HepG2 (cell line): ENCODE data around the gene LIG4. TPM values are rescaled to one million over a fixed set of nuclear protein-coding genes. Genes with fewer than 3 reads are reported as not detected.
A peak's percentile ranks its signal among the peaks of the same experiment; 100 is the strongest.

Experiments used
- CCAR2 ChIP-seq: fragments of 200-400 bp; formaldehyde crosslinking; optimal IDR thresholded peaks from 2 replicates; pipeline ENCODE3; 2018; ENCODE audit warnings: low read depth, mild to moderate bottlenecking, low read length, moderate library complexity
- CEBPG ChIP-seq: IDR thresholded peaks from 2 replicates; pipeline ENCODE4 v1.6.1; 2016
- FUBP1 ChIP-seq: sonication (generic); formaldehyde crosslinking; IDR thresholded peaks from 2 replicates; pipeline ENCODE4 v1.5.1; 2020; ENCODE audit warnings: missing genetic modification reagents, mild to moderate bottlenecking, borderline replicate concordance
- HDAC1 ChIP-seq: sonication (generic); formaldehyde crosslinking; IDR thresholded peaks from 2 replicates; pipeline ENCODE4 v1.5.1; 2020; ENCODE audit warnings: mild to moderate bottlenecking, missing genetic modification reagents
- HNF4G ChIP-seq, 2 experiments: sonication (generic) in 1 of 2; formaldehyde crosslinking in 1 of 2; IDR thresholded peaks; 2 replicates each; pipeline versions ENCODE4 v1.4.0 to v1.6.1; 2011 to 2020; ENCODE audit warnings: borderline replicate concordance in 2 of 2, low read depth in 2 of 2, mild to moderate bottlenecking in 2 of 2, low read length in 1 of 2, missing genetic modification reagents in 1 of 2, moderate library complexity in 1 of 2
- HOXA3 ChIP-seq: sonication (generic); formaldehyde crosslinking; IDR thresholded peaks from 2 replicates; pipeline ENCODE4 v1.5.0; 2020; ENCODE audit warnings: missing genetic modification reagents
- HOXD1 ChIP-seq: sonication (generic); formaldehyde crosslinking; IDR thresholded peaks from 2 replicates; pipeline ENCODE4 v1.5.0; 2020; ENCODE audit warnings: missing genetic modification reagents
- MLLT10 ChIP-seq: sonication (generic); formaldehyde crosslinking; IDR thresholded peaks from 2 replicates; pipeline ENCODE4 v1.4.0; 2020; ENCODE audit warnings: missing genetic modification reagents
- MYC ChIP-seq: sonication (generic); formaldehyde crosslinking; IDR thresholded peaks from 2 replicates; pipeline ENCODE4 v1.9.0; 2021; ENCODE audit warnings: missing genetic modification reagents, borderline replicate concordance
- NPAS2 ChIP-seq: sonication (generic); formaldehyde crosslinking; IDR thresholded peaks from 2 replicates; pipeline ENCODE4 v1.8.0; 2022; ENCODE audit warnings: mild to moderate bottlenecking, missing genetic modification reagents, borderline replicate concordance
- RFX3 ChIP-seq: IDR thresholded peaks from 2 replicates; pipeline ENCODE4 v1.6.1; 2016; ENCODE audit warnings: missing biosample characterization, missing genetic modification reagents
- SIX1 ChIP-seq: sonication (generic); formaldehyde crosslinking; IDR thresholded peaks from 2 replicates; pipeline ENCODE4 v1.4.0; 2020; ENCODE audit warnings: missing genetic modification reagents, borderline replicate concordance
- SIX4 ChIP-seq: sonication (generic); formaldehyde crosslinking; IDR thresholded peaks from 2 replicates; pipeline ENCODE4 v1.4.0; 2020; ENCODE audit warnings: missing genetic modification reagents
- SOX5 ChIP-seq: IDR thresholded peaks from 2 replicates; pipeline ENCODE4 v1.6.1; 2016; ENCODE audit warnings: borderline replicate concordance
- TBX3 ChIP-seq: fragments of 450-650 bp; IDR thresholded peaks from 2 replicates; pipeline ENCODE4 v1.6.1; 2017; ENCODE audit warnings: antibody characterized with exemption, mild to moderate bottlenecking, inconsistent platforms, borderline replicate concordance
- TCF12 ChIP-seq, 2 experiments: fragments of 450-650 bp in 1 of 2; sonication (generic) in 1 of 2; formaldehyde crosslinking in 1 of 2; IDR thresholded peaks; 2 replicates each; pipeline versions ENCODE4 v1.6.1 to v1.8.0; 2017 to 2022; ENCODE audit warnings: antibody characterized with exemption in 1 of 2, mild to moderate bottlenecking in 1 of 2, missing genetic modification reagents in 1 of 2, moderate library complexity in 1 of 2
- ZBTB20 ChIP-seq: sonication (generic); formaldehyde crosslinking; IDR thresholded peaks from 2 replicates; pipeline ENCODE4 v1.8.1; 2023; ENCODE audit warnings: missing genetic modification reagents, low read depth, mild to moderate bottlenecking, borderline replicate concordance
- ZBTB43 ChIP-seq: sonication (generic); formaldehyde crosslinking; conservative IDR thresholded peaks from 2 replicates; pipeline ENCODE4 v1.4.0; 2020; ENCODE audit warnings: missing genetic modification reagents
- ZBTB49 ChIP-seq: sonication (generic); formaldehyde crosslinking; IDR thresholded peaks from 2 replicates; pipeline ENCODE4 v1.4.0; 2020; ENCODE audit warnings: missing genetic modification reagents, borderline replicate concordance
- ZFP36 ChIP-seq: fragments of 150-350 bp; IDR thresholded peaks from 2 replicates; pipeline ENCODE4 v1.6.1; 2018; ENCODE audit warnings: borderline replicate concordance, low read length, low read depth; ENCODE audit not compliant: partially characterized antibody
- ZFP36L1 ChIP-seq: sonication (generic); formaldehyde crosslinking; IDR thresholded peaks from 2 replicates; pipeline ENCODE4 v1.8.0; 2022; ENCODE audit warnings: mild to moderate bottlenecking, missing genetic modification reagents, moderate library complexity
- ZNF460 ChIP-seq: sonication (generic); formaldehyde crosslinking; IDR thresholded peaks from 2 replicates; pipeline ENCODE4 v1.5.1; 2020; ENCODE audit warnings: missing genetic modification reagents, mild to moderate bottlenecking, borderline replicate concordance
- ZNF547 ChIP-seq: sonication (generic); formaldehyde crosslinking; IDR thresholded peaks from 2 replicates; pipeline ENCODE4 v1.5.1; 2020; ENCODE audit warnings: mild to moderate bottlenecking, missing genetic modification reagents
- ZNF562 ChIP-seq: sonication (generic); formaldehyde crosslinking; IDR thresholded peaks from 2 replicates; pipeline ENCODE4 v1.8.0; 2022; ENCODE audit warnings: missing genetic modification reagents, borderline replicate concordance
- polyA plus RNA-seq, 8 experiments: library from polyadenylated mRNA; depleted of rRNA in 3 of 8; stranded (reverse) in 7 of 8; unstranded in 1 of 8; fragments of >200 nt; fragmentation: Illumina TruSeq in 4 of 8; extraction: Trizol in 4 of 8; gene quantifications; 2 replicates each; pipeline versions ENCODE4 v1.2.1 to v1.2.3, GENCODE V29; 2011 to 2016; ENCODE audit warnings: low read depth in 4 of 8, missing spikeins in 1 of 8, mixed read lengths in 1 of 8; ENCODE audit not compliant: insufficient read depth in 1 of 8
- total RNA-seq, 5 experiments: library from RNA; depleted of rRNA; stranded (reverse); fragments of >200 nt; fragmentation: Illumina TruSeq; extraction: Trizol; gene quantifications; 2 replicates each; pipeline ENCODE4 v1.2.3, GENCODE V29; 2016; ENCODE audit warnings: low read depth in 1 of 5
- TF ChIP-seq, protein P1 (sequence below): sonication (generic); formaldehyde crosslinking; IDR thresholded peaks from 2 replicates; pipeline ENCODE4 v1.8.0; 2022; ENCODE audit warnings: mild to moderate bottlenecking, missing genetic modification reagents

LIG4 gene
- total and polyA plus RNA-seq, 2 of the 13 experiments (the other 11 are each of a cell fraction or from before 2014, with no cell fraction given) = 4.0 to 4.5 TPM

DNA sequence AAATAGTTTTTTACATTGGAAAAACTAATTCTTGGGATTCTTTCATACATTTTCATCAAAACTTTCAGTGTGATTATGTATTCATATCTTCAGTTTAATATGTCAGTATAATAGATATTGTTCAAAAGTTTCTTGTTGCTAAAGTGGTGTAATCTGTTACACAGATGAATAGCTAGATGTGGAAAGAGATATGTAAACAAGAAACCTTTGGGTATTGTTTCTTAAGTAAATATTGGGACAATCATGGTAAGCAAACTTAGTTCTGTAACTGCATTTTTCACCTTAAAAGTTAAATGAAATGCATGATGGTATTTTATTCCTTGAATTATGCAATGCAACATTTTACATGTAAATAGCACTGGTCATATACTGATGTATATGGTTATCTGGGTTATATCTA is 15.0 kb upstream of the LIG4 start (continued):
- TF ChIP-seq ZBTB20 (CRISPR knock-in tag) = no peak
- no peak for TF ChIP-seq MLLT10 (CRISPR knock-in tag)
- no peak for TF ChIP-seq MYC (CRISPR knock-in tag)
- no peak for TF ChIP-seq RFX3
- no peak for TF ChIP-seq ZFP36L1
- TF ChIP-seq TCF12 (IDR thresholded peaks at IDR 0.05) = no peak
- TF ChIP-seq TCF12 (CRISPR knock-in tag; IDR thresholded peaks at IDR 0.05) = no peak
- TF ChIP-seq SIX1 (CRISPR knock-in tag) = peak; percentile 25; the same call in 1 of the 2 replicates
- no peak for TF ChIP-seq ZNF562 (CRISPR knock-in tag)
- TF ChIP-seq FUBP1 (CRISPR knock-in tag) = no peak
- no peak for TF ChIP-seq ZBTB49 (CRISPR knock-in tag)
- no peak for TF ChIP-seq NPAS2 (CRISPR knock-in tag)
- TF ChIP-seq HOXD1 (CRISPR knock-in tag) = no peak
- TF ChIP-seq HDAC1 = no peak
- TF ChIP-seq HOXA3 (CRISPR knock-in tag) = no peak
- TF ChIP-seq SOX5 = peak; percentile 97
- no peak for TF ChIP-seq CCAR2
- peak; percentile 91 for TF ChIP-seq TBX3
- TF ChIP-seq SIX4 = peak; percentile 32; the same call in 1 of the 2 replicates
- TF ChIP-seq HNF4G (IDR thresholded peaks at IDR 0.05; ENCODE audit: borderline replicate concordance, low read depth, low read length) = no peak
- no peak for TF ChIP-seq HNF4G (CRISPR knock-in tag; IDR thresholded peaks at IDR 0.05; ENCODE audit: borderline replicate concordance, low read depth)
- no peak for TF ChIP-seq ZFP36
- peak; percentile 68 for TF ChIP-seq CEBPG (CRISPR knock-in tag)
- TF ChIP-seq ZNF547 (CRISPR knock-in tag) = no peak
- TF ChIP-seq, protein P1, sequence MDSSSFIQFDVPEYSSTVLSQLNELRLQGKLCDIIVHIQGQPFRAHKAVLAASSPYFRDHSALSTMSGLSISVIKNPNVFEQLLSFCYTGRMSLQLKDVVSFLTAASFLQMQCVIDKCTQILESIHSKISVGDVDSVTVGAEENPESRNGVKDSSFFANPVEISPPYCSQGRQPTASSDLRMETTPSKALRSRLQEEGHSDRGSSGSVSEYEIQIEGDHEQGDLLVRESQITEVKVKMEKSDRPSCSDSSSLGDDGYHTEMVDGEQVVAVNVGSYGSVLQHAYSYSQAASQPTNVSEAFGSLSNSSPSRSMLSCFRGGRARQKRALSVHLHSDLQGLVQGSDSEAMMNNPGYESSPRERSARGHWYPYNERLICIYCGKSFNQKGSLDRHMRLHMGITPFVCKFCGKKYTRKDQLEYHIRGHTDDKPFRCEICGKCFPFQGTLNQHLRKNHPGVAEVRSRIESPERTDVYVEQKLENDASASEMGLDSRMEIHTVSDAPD (CRISPR knock-in tag) = no peak
- TF ChIP-seq ZBTB43 (CRISPR knock-in tag) = no peak
- no peak for TF ChIP-seq ZNF460 (CRISPR knock-in tag)
